Ishikawa (cell line): ENCODE measurements around the gene TNFRSF8.

Experiments
- CEBPB ChIP-seq: IDR thresholded peaks from 2 replicates; pipeline ENCODE4 v1.6.1; 2012
- CREB1 ChIP-seq: IDR thresholded peaks from 2 replicates; pipeline ENCODE4 v1.6.1; 2012; ENCODE audit warnings: low read depth
- EGR1 ChIP-seq: IDR thresholded peaks from 2 replicates; pipeline ENCODE4 v1.6.1; 2012
- EP300 ChIP-seq: IDR thresholded peaks from 2 replicates; pipeline ENCODE4 v1.6.1; 2012; ENCODE audit warnings: borderline replicate concordance
- FOXM1 ChIP-seq: IDR thresholded peaks from 2 replicates; pipeline ENCODE4 v1.6.1; 2012; ENCODE audit warnings: low read depth, borderline replicate concordance
- MAX ChIP-seq: IDR thresholded peaks from 2 replicates; pipeline ENCODE4 v1.6.1; 2012
- NFIC ChIP-seq: IDR thresholded peaks from 2 replicates; pipeline ENCODE4 v1.6.1; 2012
- RAD21 ChIP-seq: IDR thresholded peaks from 2 replicates; pipeline ENCODE4 v1.6.1; 2012; ENCODE audit warnings: low read depth
- TAF1 ChIP-seq: IDR thresholded peaks from 2 replicates; pipeline ENCODE4 v1.6.1; 2012; ENCODE audit warnings: low read depth, mild to moderate bottlenecking
- TCF12 ChIP-seq: IDR thresholded peaks from 2 replicates; pipeline ENCODE4 v1.6.1; 2012; ENCODE audit warnings: low read depth
- TEAD4 ChIP-seq: IDR thresholded peaks from 2 replicates; pipeline ENCODE4 v1.6.1; 2012
- USF1 ChIP-seq: IDR thresholded peaks from 2 replicates; pipeline ENCODE4 v1.6.1; 2012
- YY1 ChIP-seq: IDR thresholded peaks from 2 replicates; pipeline ENCODE4 v1.6.1; 2012; ENCODE audit warnings: low read depth
- ZBTB7A ChIP-seq: IDR thresholded peaks from 2 replicates; pipeline ENCODE4 v1.6.1; 2012; ENCODE audit warnings: low read depth
- TF ChIP-seq, protein P1 (sequence below): IDR thresholded peaks from 2 replicates; pipeline ENCODE4 v1.6.1; 2012; ENCODE audit warnings: low read depth, mild to moderate bottlenecking

TNFRSF8 gene

DNA sequence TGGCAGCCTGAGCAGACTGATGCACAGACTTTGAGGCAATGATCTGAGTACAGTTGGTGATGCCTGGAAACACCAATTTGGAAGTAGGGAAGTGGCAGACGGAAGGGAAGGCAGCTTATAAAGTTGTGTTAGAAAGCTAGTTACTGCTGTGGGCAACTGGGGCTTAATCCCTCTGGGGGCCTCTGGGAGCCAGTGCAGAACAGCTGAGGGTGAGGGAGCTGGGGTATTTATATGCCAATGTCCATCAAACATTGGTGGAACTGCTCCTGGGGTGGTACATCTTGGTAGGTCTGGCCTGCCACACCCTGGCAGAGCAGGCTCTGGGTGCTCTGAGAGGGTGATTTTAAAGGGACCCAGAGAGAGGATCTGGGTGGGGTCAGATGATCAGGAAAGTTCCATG, 28.1 kb downstream of the TNFRSF8 start:
- no peak for TF ChIP-seq FOXM1
- TF ChIP-seq CREB1 = no peak
- no peak for TF ChIP-seq TEAD4
- no peak for TF ChIP-seq MAX
- no peak for TF ChIP-seq TAF1
- TF ChIP-seq TCF12 = no peak
- TF ChIP-seq ZBTB7A = no peak
- TF ChIP-seq EP300 = no peak
- TF ChIP-seq, protein P1, sequence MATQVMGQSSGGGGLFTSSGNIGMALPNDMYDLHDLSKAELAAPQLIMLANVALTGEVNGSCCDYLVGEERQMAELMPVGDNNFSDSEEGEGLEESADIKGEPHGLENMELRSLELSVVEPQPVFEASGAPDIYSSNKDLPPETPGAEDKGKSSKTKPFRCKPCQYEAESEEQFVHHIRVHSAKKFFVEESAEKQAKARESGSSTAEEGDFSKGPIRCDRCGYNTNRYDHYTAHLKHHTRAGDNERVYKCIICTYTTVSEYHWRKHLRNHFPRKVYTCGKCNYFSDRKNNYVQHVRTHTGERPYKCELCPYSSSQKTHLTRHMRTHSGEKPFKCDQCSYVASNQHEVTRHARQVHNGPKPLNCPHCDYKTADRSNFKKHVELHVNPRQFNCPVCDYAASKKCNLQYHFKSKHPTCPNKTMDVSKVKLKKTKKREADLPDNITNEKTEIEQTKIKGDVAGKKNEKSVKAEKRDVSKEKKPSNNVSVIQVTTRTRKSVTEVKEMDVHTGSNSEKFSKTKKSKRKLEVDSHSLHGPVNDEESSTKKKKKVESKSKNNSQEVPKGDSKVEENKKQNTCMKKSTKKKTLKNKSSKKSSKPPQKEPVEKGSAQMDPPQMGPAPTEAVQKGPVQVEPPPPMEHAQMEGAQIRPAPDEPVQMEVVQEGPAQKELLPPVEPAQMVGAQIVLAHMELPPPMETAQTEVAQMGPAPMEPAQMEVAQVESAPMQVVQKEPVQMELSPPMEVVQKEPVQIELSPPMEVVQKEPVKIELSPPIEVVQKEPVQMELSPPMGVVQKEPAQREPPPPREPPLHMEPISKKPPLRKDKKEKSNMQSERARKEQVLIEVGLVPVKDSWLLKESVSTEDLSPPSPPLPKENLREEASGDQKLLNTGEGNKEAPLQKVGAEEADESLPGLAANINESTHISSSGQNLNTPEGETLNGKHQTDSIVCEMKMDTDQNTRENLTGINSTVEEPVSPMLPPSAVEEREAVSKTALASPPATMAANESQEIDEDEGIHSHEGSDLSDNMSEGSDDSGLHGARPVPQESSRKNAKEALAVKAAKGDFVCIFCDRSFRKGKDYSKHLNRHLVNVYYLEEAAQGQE = no peak
- TF ChIP-seq RAD21 = no peak
- TF ChIP-seq EGR1 = no peak
- TF ChIP-seq YY1 = no peak
- no peak for TF ChIP-seq USF1
- no peak for TF ChIP-seq CEBPB
- TF ChIP-seq NFIC = no peak

GRCh38 chr1:12094180-12094579, 31.1 kb downstream of the TNFRSF8 start:
- TF ChIP-seq TAF1 = no peak
- TF ChIP-seq NFIC = no peak
- no peak for TF ChIP-seq CREB1
- no peak for TF ChIP-seq EGR1
- TF ChIP-seq TCF12 = no peak

GRCh38 chr1:12095452-12096263, 32.6 kb downstream of the TNFRSF8 start:
- TF ChIP-seq CREB1 (no peak), USF1 (peak; percentile 90)

DNA sequence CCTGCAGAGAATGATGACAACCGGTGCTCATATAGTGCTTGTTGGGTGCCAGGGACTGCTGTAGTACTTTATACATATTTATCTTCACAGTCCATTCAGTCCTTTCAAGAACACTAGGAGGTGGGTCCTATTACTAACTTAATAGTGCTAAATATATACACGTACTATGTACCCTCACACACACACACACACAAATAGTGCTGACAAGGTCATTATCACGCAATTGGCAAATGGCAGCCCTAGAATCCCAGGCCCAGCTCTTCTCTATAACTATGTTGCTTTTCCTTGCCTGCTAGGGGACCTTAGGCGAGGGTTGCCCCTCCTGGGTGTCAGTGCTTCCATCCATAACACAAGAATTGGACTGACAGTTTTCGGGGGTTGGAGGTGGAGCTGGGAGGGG, 33.5 kb downstream of the TNFRSF8 start:
- no peak for TF ChIP-seq RAD21
- TF ChIP-seq CREB1 = no peak
- no peak for TF ChIP-seq EP300
- no peak for TF ChIP-seq USF1
- TF ChIP-seq MAX = no peak
- TF ChIP-seq, protein P1 = no peak
- TF ChIP-seq NFIC = no peak
- no peak for TF ChIP-seq YY1
- no peak for TF ChIP-seq TAF1
- TF ChIP-seq TEAD4 = no peak
- TF ChIP-seq EGR1 = no peak

GRCh38 chr1:12097321-12097720, 34.2 kb downstream of the TNFRSF8 start:
- TF ChIP-seq CEBPB = no peak
- TF ChIP-seq, protein P1 = no peak
- no peak for TF ChIP-seq CREB1
- no peak for TF ChIP-seq EP300
